ENCODE measurements around the gene MRAS. TPM values are rescaled to one million over a fixed set of nuclear protein-coding genes. Genes with fewer than 3 reads are reported as not detected.
A peak's percentile ranks its signal among the peaks of the same experiment; 100 is the strongest.

MRAS gene
- polyA plus RNA-seq, 3 donors = 6.2 to 13.2 (median 8.3) TPM

- Mint-ChIP-seq H3K27me3 (ENCODE audit: low read depth in 3 of 3) (peaks cover 0 to 5% (median 4%) of the 10 kb centered on the region in 3 donors), H3K27ac (peak overlapping the region in 2 of 7 donors; percentile 36 to 57), H3K36me3 (peaks cover 6 to 16% of the 10 kb centered on the region in 2 donors), H3K4me1 (peaks cover 35% of the 10 kb centered on the region), H3K9me3 (peaks cover 0 to 7% (median 4%) of the 10 kb centered on the region in 7 donors), H3K4me3 (no peak overlapping the region)
- intact Hi-C loops (cut with micrococcal nuclease) = no loop called here
- Histone ChIP-seq H4K20me1 (ENCODE audit: insufficient read depth, low read length) (no peaks in the 10 kb centered on the region), H3K27ac (ENCODE audit: low read depth in 1 of 2, low read length in 2 of 2) (no peak overlapping the region), H3K27me3 (ENCODE audit: control insufficient read depth in 2 of 2, insufficient read depth in 2 of 2, low read length in 2 of 2) (no peaks in the 10 kb centered on the region), H3K36me3 (replicated peaks in 1 of 2; ENCODE audit: control insufficient read depth in 1 of 2, insufficient read depth in 2 of 2, low read length in 2 of 2) (no peaks in the 10 kb centered on the region), H3K4me3 (replicated peaks in 1 of 3; ENCODE audit: low read depth in 2 of 3, low read length in 3 of 3) (no peak overlapping the region), H3K79me2 (ENCODE audit: insufficient read depth, low read length) (no peaks in the 10 kb centered on the region), H2AFZ (ENCODE audit: insufficient read depth, low read depth, low read length, poor library complexity, severe bottlenecking) (no peak overlapping the region), H3K9me3 (replicated peaks in 1 of 2; ENCODE audit: control insufficient read depth in 1 of 2, insufficient read depth in 1 of 2, low read length in 2 of 2) (no peaks in the 10 kb centered on the region), H3K9ac (ENCODE audit: insufficient read depth, low read length, poor library complexity, severe bottlenecking) (no peak overlapping the region), H3K4me2 (replicated peaks; ENCODE audit: extremely low read depth, low read length, poor library complexity, severe bottlenecking) (no peak overlapping the region), H3K4me1 (ENCODE audit: control insufficient read depth in 1 of 2, insufficient read depth in 2 of 2, low read length in 2 of 2) (peaks cover 29 to 32% of the 10 kb centered on the region in 2 donors)
- no peak for DNase-seq
- TF ChIP-seq CTCF (IDR thresholded peaks at IDR 0.05) = no peak
- WGBS (ENCODE audit: insufficient coverage) = 96% methylated on average over 5 of the region's 7 CpGs
These were observed 24.8 kb downstream of the MRAS start for GRCh38 chr3:138373087-138373735.

- Mint-ChIP-seq H3K27ac (no peak overlapping the region), H3K36me3 (peaks cover 6 to 15% of the 10 kb centered on the region in 2 donors), H3K4me1 (peaks cover 31% of the 10 kb centered on the region), H3K4me3 (no peak overlapping the region), H3K9me3 (peaks cover 0 to 7% (median 4%) of the 10 kb centered on the region in 7 donors), H3K27me3 (ENCODE audit: low read depth in 3 of 3) (peaks cover 0 to 5% (median 4%) of the 10 kb centered on the region in 3 donors)
- Histone ChIP-seq H3K4me2 (replicated peaks; ENCODE audit: extremely low read depth, low read length, poor library complexity, severe bottlenecking) (no peak overlapping the region), H3K27ac (ENCODE audit: low read depth in 1 of 2, low read length in 2 of 2) (no peak overlapping the region), H3K9me3 (replicated peaks in 1 of 2; ENCODE audit: control insufficient read depth in 1 of 2, insufficient read depth in 1 of 2, low read length in 2 of 2) (no peaks in the 10 kb centered on the region), H3K4me3 (replicated peaks in 1 of 3; ENCODE audit: low read depth in 2 of 3, low read length in 3 of 3) (no peak overlapping the region), H3K79me2 (ENCODE audit: insufficient read depth, low read length) (no peaks in the 10 kb centered on the region), H3K4me1 (ENCODE audit: control insufficient read depth in 1 of 2, insufficient read depth in 2 of 2, low read length in 2 of 2) (peaks cover 24 to 29% of the 10 kb centered on the region in 2 donors), H3K27me3 (ENCODE audit: control insufficient read depth in 2 of 2, insufficient read depth in 2 of 2, low read length in 2 of 2) (no peaks in the 10 kb centered on the region), H3K36me3 (replicated peaks in 1 of 2; ENCODE audit: control insufficient read depth in 1 of 2, insufficient read depth in 2 of 2, low read length in 2 of 2) (no peaks in the 10 kb centered on the region), H3K9ac (ENCODE audit: insufficient read depth, low read length, poor library complexity, severe bottlenecking) (no peak overlapping the region), H2AFZ (ENCODE audit: insufficient read depth, low read depth, low read length, poor library complexity, severe bottlenecking) (no peak overlapping the region), H4K20me1 (ENCODE audit: insufficient read depth, low read length) (no peaks in the 10 kb centered on the region)
- no peak for TF ChIP-seq CTCF (IDR thresholded peaks at IDR 0.05)
- intact Hi-C loops (cut with micrococcal nuclease) = no loop called here
- no peak for DNase-seq
- no CpG with 5 or more reads among the region's 5 CpGs for WGBS (ENCODE audit: insufficient coverage)
These were observed 25.3 kb downstream of the MRAS start for GRCh38 chr3:138373736-138374094.

All from CD14-positive monocyte (primary cell).